ENCODE data around the gene PLCH1.
"Not testable (repeated sequence)": the region's sequence is repeated elsewhere in the genome, so short reads cannot be mapped to it uniquely, and the experiment has no call there.

Gene PLCH1

DNA sequence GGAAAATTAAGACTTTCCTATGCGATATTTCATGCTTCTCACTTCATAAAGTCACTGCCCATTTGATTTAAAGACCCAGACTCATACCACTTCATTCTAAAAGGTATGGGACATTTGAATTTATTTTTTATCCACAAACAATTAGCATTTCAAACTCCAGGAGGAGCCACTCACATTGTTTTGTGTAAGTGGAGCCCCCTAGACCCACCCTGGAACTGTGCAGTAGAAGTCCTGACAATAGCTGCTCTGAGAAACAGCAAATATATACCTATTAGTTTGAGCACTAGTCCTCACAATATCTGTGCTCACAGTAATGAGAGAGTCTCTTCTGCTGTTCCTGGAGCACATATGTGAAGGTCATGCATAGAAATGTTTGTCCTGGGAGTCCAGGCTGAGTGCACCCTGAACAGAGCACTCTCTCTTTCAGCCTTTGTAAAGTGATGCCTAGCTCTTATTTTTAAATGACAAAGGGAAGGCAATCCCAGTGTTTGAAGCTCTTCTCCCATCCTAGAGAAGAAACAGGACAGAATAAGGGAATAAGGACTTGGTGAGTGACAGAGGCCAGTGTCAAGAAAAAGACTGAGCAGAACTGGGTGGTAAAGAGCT is 323.9 kb downstream of the PLCH1 start:
- DNase-seq (ENCODE audit: low read depth in 2 of 2) = no peak

DNA sequence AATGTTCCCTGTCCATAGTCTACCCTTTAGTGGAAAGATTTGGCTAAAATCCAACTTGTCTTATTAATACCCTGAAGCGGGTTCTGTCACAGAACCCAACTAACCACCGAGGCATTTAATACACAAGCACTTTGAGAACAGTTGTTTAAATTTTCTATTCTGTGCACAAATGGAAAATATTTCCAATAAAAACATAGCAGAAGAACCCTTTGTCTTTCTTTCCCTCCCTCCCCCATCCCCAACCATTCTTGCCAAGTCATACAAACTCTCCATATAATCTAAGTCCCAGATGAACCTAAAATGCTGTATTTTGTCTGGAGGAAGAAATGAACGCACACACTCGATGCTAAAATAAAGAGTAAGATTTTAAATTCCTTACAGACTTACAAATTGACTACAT is 324.5 kb downstream of the PLCH1 start:
- DNase-seq (ENCODE audit: low read depth in 2 of 2) = no peak

DNA sequence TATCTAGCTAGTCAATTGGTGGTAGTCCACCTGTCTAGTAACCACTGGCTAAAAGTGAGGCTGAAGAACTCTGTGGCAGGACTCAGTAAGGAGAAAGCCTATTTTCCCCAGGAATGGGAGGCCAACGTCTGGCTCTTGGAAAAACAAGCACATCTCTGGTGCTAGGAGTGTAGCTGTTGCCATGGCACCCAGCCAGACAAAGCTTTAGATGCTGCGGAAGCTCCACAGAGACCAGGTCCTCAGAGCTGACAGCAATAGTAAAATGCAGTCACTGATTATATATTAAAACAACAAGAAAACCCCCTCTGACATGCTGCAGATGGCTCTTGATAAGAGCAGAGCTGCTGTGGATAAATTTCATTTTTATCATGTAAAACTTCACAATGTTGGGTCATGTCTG is 326.5 kb downstream of the PLCH1 start:
- DNase-seq (ENCODE audit: low read depth in 2 of 2) = no peak

DNA sequence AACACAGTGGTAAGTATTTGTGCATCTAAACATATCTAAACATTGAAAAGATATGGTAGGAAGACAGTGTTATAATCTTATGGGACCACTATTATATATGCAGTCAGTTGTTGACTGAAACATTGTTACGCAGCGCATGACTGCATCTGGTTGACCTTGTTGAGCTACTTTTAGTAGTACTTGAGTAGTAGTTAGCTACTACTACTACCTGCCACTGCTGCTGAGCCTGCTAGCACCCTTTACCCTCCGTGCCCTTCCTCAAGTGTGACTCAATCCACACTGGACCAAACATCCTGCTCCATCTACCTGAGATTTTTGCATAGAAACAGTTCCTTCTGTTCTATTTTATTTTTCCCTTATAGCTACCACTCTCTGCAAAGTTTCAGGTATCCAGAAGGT is 327.8 kb downstream of the PLCH1 start:
- no peak for DNase-seq (ENCODE audit: low read depth in 2 of 2)

DNA sequence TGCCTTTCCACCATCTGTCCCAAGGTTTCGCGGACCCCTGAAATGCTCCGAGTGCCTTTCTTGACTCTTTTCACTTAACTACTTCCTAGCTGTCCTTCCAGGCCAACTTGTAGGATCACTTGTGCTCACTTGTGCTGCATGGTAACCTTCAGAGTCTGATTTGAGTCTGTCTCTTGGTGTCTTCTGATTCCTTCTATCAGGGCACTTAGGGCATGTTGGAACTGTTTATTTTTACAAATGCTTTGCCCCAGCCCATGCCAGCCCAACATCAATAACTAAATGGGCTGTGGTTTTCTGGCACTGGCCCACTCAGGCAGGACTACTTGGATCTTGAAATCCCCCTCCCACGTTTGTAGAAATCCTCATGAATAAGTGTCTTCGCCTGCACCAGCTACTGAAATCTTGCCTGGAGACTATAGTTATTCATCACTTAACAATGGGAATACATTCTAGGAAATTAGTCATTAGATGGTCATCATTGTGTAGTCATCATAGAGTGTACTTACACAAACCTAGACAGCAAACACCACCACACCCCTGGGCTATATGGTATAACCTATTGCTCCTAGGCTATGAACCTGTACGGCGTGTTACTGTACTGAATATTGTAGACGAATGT is 328.3 kb downstream of the PLCH1 start:
- DNase-seq (ENCODE audit: low read depth in 2 of 2) = no peak

DNA sequence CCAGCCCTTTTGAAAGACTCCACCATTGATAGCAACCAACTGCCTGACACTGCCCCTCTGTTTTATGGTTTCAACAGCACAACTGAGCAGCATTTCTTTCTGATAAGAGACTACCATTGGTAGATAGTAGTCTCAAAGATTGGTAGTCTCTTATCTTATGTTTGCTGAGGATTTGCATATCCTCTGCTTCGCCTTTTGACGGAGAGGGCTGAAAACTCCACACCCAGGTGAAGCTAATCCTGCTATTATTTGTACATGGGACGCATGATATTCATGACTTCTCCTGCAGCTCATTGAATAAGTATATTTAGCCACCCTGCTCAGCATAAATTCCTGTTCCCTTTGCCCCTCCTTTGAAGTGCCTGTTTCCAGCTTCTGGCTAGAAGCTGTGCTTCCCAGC is 332.0 kb downstream of the PLCH1 start:
- DNase-seq (ENCODE audit: low read depth in 2 of 2) = no peak

DNA sequence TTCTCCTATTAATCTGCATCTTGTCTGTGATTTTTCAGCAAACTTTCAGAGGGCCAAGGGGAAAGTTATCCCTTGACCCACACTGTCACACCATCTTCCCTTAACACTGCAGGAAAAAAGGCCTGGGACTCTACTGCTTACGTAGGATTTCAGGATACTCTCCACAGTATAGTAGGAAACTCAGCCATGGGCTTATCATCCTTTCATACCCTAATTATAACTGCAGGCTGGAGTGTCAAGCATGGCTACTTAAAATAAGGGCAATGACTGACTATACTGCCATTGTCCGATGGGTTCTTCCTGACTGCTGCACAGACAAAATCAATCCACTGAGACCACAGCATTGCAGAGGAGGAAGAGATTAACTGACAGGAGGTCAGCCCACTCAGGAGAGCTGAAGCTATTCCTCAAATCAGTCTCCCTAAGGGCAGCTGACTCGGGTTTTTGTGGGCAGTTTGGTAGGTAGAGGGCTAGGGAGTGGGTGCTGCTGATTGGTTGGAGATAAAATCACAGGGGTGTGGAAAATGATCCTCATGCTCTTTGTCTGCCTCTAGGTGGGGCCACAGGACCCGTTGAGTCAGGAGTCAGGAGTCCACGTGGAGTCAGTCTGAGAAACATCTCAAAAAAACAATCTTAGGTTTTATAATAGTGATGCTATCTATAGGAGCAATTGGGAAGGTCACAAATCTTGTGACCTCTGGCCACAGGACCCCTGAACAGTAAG is 333.2 kb downstream of the PLCH1 start:
- no peak for DNase-seq (ENCODE audit: low read depth in 2 of 2)

DNA sequence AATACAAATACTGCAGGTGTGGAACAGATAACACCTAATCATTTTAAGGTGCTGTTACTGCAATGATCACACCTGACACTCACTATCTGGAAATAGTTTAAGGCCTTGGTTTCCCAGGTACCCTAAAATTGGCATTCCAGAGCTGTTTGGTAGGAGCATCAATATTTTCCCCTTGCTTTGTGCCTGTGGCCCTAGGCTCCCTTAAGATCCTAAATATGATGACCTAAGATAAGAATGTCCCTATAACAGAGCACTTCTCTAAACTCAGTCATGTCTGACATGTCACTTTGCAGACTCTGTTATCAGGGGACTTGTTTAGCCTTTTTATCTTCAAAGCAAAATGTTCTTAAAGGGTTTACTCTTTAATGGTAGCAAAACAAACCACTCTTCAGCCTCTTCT is 335.5 kb downstream of the PLCH1 start:
- DNase-seq (ENCODE audit: low read depth in 2 of 2) = no peak

DNA sequence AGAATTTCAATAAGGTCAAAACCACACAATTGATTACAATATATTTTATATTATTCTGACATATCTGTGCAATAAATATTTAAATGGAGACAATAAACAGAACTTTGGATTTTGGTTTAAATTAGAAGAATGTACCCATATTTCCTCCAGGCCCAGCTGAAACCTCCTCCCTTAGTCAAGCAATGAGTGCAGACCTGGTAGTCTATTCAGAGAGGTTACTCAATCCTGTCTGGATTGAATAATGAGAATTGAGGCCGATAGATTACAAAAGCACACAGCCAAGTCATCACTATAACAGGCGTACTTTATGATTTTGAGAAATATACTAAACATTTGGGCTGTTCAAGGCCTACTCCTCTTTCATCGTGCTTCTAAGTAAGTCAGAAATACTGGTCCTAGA is 336.9 kb downstream of the PLCH1 start:
- no peak for DNase-seq (ENCODE audit: low read depth in 2 of 2)

DNA sequence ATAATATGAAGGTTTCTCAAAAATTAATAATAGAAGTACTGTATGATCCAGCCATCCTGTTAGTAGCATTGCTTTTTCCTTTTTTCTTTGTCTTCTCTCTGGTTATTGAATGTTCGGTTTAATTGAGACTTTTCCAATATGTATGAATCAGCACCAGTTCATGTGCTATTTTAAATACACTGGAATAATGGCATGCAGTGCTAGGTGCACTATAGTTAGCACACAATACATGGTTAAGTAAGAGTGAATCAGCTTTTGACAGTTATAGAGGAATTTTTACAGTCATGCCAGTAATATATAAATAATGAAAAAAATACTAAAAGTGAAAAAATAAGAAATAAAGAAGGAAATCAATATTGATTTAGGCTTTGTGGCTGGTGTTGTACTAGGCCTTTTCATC is 337.5 kb downstream of the PLCH1 start:
- no peak for DNase-seq (ENCODE audit: low read depth in 2 of 2)

DNA sequence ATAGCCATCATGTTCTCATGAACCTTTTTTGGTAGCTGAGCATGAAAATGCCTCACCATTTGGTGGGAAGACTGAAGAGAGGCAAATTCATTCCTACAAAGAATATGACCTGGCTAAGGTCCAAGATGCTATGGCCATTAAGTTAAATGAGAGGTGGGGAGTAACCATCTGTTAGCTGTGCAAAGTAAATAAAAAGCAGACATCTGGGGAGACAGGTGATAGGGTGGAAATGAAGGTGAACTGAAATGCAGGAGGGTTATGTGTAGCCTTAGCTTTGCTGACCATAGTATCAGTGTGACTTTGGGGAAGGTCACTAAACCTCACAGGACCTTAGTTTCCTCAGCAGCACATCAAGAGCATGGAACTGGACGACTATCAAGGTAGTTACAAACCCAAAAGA is 340.4 kb downstream of the PLCH1 start:
- DNase-seq (ENCODE audit: low read depth in 2 of 2) = no peak

DNA sequence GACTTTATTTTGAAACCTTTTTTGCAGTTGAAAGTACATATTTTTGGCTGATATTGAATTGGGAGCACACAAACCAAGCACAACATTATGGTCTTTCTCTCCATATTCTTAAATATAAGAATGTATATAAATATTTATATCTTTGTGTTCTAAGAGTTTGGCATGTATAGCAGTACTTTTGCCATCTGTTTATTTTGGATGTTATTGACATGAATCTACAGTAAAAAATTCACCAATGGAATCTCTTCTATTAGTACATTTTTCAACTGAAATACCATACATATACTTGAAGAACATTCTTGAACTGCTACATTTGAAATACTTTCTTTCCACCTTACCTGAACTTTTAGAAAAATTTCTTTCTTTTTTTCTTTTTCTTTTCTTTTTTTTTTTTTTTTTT is 342.2 kb downstream of the PLCH1 start:
- no peak for DNase-seq (ENCODE audit: low read depth in 2 of 2)

DNA sequence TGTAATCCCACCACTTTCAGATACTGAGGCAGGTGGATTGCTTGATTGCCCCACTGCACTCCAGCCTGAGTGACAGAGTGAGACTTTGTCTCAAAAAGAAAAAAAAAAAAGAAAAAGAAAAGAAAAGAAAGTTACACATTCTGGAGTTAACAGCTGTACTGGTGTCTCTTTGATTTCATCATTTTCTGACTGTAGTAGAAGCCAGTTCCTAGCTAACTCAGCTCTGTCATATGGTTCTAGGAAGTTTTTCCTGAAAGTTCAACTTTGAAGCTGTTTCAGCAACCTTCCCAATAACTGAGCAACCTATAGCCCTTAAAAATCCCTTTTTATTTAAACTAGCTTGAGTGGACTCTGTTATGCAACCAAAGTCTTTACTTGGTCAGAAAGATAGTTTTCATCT is 346.8 kb downstream of the PLCH1 start:
- no peak for DNase-seq (ENCODE audit: low read depth in 2 of 2)

DNA sequence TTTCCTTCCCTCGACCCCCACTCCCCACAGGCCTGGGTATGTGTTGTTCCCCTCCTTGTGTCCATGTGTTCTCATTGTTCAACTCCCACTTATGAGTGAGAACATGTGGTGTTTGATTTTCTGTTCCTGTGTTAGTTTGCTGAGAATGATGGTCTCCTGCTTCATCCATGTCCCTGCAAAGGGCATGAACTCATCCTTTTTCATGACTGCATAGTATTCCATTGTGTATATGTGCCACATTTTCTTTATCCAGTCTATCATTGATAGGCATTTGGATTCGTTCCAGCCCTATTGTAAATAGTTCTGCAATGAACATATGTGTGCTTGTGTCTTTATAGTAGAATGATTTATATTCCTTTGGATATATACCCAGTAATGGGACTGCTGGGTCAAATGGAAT is 350.0 kb downstream of the PLCH1 start:
- not testable (repeated sequence) for DNase-seq (ENCODE audit: low read depth in 2 of 2)

DNA sequence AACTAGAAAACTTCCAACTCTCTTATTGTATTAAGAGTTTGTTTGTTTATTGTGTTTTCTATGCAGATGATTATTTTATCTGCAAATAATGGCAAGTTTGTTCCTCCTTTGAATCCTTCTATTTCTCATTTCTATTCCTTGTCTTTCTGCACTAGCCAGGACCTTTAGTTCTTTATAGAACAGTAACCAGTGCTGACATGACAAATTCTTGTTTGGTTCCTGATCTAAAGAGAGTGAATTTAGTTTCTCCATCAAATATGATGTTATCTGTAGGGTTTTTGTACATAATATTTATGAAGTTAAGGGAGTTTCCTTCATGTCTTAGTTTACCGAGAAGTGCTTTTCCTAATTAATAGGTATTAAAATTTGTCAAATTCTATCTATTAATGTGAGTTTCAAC is 350.6 kb downstream of the PLCH1 start:
- no peak for DNase-seq (ENCODE audit: low read depth in 2 of 2)

DNA sequence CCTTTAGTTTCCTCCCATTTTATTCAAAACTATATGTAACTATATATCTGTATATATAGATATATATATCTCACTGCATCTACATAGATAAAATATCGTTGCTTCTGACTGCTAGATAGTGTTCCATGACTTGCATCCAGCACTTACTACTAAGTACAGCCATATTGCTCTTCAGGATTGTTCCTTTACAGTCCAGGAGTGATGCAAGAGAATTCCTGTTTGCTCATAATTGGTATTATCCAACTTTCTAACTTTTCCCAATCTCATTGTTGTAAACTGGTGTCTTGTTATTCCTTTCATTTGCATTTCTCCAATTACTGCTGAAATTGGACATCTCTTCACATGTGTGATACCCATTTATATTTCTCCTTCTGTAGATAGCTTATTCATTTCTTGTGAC is 351.6 kb downstream of the PLCH1 start:
- no peak for DNase-seq (ENCODE audit: low read depth in 2 of 2)

DNA sequence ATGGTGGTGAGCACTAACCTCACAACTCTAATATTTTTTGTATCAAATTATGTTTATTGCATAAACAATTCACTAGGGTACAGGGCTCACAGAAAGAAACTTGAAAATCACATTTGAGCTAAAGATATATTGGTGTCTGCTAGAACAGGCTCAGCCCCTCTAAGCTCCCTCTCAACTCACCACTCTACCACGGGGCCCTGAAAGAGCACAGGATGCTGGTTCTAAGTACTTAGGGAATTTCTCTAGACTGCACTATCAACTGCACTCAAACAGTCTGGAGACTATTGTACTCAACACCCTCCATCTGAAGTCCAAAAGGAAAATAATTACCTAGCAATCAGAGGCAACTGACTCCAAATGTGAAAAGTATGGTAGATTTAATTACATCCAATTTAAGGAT is 352.7 kb downstream of the PLCH1 start:
- DNase-seq (ENCODE audit: low read depth in 2 of 2) = no peak

DNA sequence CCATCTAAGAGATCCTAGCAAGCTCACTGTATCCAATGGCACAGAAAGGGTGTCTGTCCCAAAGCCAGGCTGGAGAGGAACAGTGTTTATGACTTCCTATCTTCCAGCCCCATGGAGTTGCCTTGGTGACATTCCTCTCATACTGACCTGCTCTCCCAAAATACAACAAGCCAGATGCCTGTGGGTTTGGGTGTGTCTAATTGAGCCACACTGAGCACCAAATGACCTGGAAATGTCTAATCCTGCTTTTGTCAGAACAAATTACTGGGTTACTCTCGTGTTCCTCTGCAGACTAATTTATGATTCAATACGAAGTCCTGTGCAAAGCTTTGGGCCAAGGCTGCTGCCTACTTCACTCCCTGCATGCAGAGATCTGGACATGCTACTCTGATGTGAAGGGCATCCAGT is 353.3 kb downstream of the PLCH1 start:
- no peak for DNase-seq (ENCODE audit: low read depth in 2 of 2)

DNA sequence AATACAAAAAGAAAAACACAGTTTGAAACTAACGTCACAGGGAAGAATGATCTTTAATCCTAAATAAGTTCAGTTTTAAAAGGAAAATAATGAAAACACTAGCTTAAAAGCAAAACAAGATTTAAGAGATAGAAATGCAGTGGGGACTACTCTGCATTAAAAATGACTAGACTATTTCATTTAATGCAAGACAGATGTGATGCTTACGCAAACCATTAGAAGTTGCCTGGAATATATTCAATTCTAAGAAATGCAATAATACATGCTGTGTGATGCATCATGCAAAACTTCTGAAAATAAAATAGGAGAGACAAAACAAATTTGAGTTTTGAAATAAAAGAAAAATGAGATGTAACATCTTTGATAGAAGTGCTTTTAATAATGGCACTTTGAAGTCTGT is 353.8 kb downstream of the PLCH1 start:
- no peak for DNase-seq (ENCODE audit: low read depth in 2 of 2)

DNA sequence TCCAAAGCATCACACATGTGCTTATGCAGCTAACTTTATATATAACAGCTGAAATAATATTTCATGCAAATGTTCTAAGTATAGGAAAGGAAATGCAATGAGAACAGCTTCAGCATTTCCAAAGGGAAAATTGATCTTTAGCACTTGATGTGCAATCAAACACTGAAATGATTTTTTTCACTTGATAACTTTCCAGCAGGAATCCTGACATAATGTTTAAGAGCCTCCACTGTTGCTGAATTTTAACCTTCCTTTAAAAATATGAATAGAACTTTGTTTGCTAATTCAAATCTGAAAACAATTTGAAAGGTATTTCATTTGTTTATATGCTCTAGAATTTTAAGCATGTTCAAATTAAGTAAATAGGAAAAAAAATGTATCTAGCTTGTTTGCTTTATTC is 354.5 kb downstream of the PLCH1 start:
- DNase-seq (ENCODE audit: low read depth in 2 of 2) = no peak

DNA sequence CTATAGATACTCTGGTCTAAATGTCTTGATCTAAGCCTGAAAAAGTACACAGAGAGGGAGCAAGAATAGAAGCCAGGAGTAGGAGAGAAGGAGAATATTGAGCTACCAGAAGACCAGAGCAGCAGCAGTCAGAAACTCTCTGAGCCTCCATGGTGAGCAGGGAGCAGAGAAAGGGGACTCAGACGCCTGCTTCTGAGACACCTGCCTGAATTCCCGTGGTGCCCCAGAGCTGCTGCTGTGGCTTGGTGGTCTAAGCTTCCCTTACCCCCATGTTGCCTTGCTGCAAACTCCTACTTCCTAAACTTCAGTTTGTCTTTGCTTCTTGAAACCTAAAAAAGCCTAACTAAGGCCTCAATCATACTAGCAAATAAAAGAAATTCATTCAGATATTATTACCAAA is 356.5 kb downstream of the PLCH1 start:
- no peak for DNase-seq (ENCODE audit: low read depth in 2 of 2)

DNA sequence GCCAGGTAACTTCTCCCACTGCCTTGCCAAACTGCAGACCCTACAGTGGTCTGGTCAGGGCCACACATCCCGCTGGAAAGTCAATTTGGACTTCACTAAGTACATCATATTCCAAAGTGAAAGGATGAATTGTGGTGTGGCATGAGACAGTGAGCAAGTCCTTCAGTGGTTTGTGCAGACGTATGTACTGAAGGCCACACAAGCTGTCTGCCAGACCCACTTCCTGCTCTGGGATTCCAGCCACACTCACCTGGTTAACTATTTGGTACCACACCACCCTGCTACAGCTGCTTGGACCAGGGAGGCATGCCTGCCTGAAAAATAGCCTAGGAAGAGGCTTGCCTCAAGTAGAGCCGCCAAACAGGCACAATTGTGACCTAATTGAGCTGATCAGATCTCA is 357.3 kb downstream of the PLCH1 start:
- no peak for DNase-seq (ENCODE audit: low read depth in 2 of 2)

DNA sequence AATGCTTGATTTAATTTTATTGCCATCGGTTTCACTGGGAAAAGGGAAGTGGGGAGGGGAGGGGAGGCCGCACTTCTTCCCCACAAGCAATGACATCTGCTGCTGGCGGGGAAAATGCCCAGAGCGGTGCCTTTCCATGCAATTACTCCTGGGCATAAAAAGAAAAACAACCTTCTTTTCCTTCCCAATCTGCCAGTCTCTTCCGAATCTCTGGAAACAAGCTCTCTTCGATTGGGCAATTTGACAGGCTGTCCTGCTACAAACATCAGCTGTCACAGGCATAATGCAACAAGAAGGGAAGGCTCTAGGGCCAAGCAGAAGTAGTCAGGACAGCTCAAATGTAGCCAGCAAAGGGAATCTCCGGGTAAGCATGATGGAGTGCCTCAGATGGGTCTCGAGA is 358.0 kb downstream of the PLCH1 start:
- no peak for DNase-seq (ENCODE audit: low read depth in 2 of 2)
